HG03060 (cell line): Measurements from ENCODE around the gene PLEKHM3.

Source experiments
- ATAC-seq: cut with Tn5 transposase; IDR thresholded peaks from one replicate; pipeline ENCODE4 v1.9.1; 2021; ENCODE audit warnings: low read depth, moderate number of reproducible peaks; ENCODE audit not compliant: unreplicated experiment

Gene PLEKHM3

GRCh38 chr2:207839028-207839427 is 186.3 kb downstream of the PLEKHM3 start:
- no peak for ATAC-seq

- ATAC-seq: no peak
These were observed 188.7 kb downstream of the PLEKHM3 start for GRCh38 chr2:207836521-207837133.

GRCh38 chr2:207835805-207836204 is 189.5 kb downstream of the PLEKHM3 start:
- no peak for ATAC-seq

DNA sequence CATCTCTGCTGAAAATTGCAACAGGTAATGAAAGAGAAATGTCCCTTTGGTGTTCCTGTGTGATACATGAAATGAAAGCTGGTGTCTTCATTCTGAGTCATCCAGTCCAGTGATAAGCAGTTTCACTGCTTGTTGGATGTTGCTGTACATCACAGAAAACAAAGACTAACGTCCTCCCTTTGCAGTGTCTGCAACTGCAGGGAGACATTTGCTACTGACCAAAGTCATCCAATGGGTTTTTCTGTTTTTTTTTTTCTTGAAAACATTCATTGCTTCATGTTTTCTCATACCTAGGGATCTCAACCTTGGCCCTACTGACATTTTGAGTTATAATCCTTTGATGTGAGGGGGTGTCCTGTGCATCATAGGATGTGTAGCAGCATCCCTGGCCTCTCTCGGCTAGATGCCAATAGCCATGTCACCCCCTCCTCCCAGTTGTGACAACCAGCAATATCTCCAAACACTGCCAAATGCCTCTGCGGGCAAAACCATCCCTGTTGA is 192.0 kb downstream of the PLEKHM3 start:
- peak; percentile 97 for ATAC-seq

GRCh38 chr2:207831584-207832248 is 193.6 kb downstream of the PLEKHM3 start:
- no peak for ATAC-seq

DNA sequence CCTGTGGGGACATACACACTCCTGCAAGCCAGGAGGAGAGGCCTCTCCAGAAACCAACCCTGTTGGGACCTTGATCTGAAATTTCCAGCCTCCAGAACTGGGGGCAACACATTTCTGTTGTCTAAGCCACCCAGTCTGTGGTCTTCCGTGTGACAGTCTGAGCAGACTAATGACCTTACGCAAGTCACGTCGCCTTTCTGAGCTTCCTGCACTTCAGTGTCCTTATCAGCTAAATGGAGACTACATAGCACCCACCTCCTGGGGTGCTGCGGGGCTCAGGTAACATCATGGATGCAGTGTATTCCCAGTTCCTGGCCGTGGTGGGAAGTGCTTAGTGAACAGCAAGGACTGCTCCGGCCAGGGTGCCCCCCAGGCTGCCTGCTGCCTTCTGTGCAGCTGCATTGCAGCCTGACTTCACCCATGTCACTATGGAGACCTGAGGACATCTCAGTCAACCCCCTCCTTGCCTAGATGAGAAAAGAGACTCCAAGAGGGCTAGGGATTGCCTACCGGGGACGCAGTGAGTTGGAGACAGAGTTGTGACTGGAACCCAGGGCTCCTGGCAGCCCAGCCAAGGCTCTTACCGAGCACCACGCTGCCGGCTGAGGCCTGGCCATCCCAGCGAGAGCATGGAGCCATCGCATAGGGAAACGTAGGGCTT is 194.4 kb downstream of the PLEKHM3 start:
- no peak for ATAC-seq

- no peak for ATAC-seq
These were observed 196.8 kb downstream of the PLEKHM3 start for GRCh38 chr2:207828361-207829057.

DNA sequence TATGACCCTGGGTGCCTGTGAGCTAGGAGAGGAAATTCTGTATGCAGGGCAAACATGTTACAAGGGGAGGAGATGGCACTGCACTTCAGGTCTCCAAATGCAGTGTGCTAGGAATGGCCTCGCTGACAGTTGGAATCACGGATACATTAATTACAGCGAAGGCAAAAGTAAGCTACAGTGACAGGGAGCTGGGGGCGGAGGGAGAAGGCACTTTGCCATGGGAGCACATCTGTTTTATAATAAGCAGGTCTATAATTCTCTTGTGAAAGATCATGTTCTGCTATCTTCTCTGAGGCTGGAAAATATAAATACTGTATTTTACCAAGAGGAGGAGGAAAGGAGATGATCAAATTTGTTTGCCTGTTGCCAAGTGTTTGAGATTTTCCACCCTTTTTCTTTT is 199.3 kb downstream of the PLEKHM3 start:
- no peak for ATAC-seq

GRCh38 chr2:207825045-207825954 is 200.0 kb downstream of the PLEKHM3 start:
- no peak for ATAC-seq

- no peak for ATAC-seq
These were observed 201.5 kb downstream of the PLEKHM3 start for GRCh38 chr2:207823865-207824264.

DNA sequence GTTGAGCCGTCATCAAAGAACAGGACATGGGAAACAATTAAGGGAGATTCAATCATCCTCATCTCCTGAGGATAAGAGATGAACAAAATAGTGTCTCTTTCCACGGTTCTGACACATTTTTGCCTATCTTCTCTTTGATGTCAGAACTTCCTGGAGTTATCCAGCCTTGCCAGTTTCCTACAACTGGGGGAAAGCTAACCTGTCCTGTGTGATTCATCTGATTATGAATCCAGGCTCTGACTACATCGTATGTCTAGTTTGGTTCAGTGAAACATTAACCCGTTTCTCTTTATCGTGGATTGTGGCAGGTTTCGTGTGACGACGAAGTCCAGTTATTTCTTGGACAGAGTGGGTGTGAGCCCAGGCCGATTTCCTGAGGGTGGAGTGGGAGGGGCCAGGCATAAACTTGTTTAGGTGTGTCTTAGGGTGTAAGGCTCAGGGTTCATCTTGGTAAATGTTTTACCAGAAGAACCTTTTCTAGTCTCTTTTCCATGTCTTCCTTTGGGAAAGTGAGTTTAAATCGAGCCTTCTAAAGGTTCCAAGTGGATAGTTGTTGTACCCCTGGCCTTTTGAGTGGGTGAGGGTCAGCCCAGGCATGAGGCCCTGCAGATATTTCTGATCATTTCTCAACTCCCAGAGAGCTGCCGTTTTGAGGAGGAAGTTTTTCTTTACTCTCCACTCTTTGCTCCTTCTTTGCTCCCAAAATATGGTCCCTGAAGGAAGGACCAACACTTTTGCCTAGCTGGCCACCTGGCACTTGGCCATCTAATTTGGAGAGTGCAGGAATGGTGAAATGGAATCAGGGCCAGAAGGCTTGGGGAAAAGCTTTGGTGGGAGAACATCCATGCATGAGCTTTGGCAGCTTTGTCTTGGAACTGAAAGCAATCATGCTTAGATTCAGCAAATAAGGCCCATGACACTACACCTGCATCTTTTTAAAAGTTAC is 205.2 kb downstream of the PLEKHM3 start:
- ATAC-seq: no peak

- no peak for ATAC-seq
These were observed 206.1 kb downstream of the PLEKHM3 start for GRCh38 chr2:207819021-207819797.

DNA sequence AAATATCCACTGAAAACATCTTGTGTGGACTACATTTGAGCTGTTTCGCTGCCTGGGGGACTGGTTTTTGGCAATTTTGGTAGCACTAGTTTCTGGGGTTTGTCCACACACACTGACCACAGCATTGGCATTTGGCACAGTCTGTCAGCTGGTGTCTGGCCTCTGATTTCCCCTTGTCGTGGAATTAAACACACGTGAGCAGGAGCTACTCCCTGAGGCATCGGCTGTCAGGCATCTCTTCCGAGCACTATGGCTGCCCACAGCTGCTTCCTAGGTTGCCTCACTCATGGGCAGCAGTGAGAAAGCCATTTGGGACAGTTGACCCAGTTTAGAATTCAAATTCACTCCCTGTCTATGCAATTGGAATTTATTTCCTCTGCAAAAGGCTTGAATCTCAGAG is 208.8 kb downstream of the PLEKHM3 start:
- ATAC-seq: no peak

- ATAC-seq: no peak
These were observed 210.1 kb downstream of the PLEKHM3 start for GRCh38 chr2:207815254-207815653.

DNA sequence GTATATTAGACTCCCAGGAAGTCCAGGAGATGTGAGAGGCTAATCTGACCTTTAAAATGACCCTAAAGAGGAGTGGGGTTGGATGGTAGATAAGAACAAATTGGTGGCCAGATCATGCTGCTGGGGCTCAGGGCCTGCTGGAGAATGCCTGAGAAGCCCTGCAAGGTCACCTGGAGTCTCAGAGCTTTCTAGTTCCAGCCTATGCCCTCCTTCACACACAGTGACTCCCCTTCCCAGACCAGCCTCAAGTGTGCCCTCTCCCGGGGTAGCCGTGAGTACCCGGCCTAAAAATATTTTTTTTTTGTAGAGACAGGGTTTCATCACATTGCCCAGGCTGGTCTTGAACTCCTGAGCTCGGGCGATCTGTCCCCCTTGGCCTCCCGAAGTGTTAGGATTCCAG is 211.4 kb downstream of the PLEKHM3 start:
- ATAC-seq: no peak

- no peak for ATAC-seq
These were observed 212.0 kb downstream of the PLEKHM3 start for GRCh38 chr2:207813221-207813916.

DNA sequence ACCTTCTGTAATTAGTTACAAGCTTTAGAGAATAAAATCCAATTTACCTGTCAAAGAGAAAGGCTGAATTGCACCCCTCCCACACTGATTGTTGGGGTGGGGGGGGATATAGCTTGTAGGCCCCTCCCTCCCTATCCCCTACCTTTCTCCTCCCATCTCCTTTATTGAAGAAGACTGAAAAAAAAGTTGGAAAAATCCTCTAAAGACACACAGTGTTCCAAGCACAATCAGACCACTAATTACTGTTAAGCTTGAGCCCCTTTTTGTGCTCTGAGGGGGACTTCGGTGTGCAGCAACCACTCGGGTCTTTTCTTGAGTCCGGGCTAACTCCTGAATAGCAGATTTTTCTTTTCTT is 212.6 kb downstream of the PLEKHM3 start:
- ATAC-seq: no peak
